Motor neuron (in vitro differentiated cells): ENCODE data around the gene ZBTB39. TPM values are rescaled to one million over a fixed set of nuclear protein-coding genes. Genes with fewer than 3 reads are reported as not detected.
"Not testable (repeated sequence)": the region's sequence is repeated elsewhere in the genome, so short reads cannot be mapped to it uniquely, and the experiment has no call there.

Source experiments
- ATAC-seq, 8 experiments: fragments of 200-7000 bp; cut with Tn5 transposase; replicated peaks in 6 of 8; 2 replicates each; pipeline ENCODE4 v1.8.0; 2021; ENCODE audit warnings: mild to moderate bottlenecking in 8 of 8, moderate library complexity in 8 of 8
- H3K27ac ChIP-seq, 2 donors: fragments of 250-450 bp; sonication (Bioruptor Pico); 2 replicates each; pipeline ENCODE4 v1.9.0; 2021; ENCODE audit warnings: antibody characterized with exemption in 2 of 2, mild to moderate bottlenecking in 2 of 2, moderate library complexity in 1 of 2
- H3K4me1 ChIP-seq, 2 donors: fragments of 250-450 bp; sonication (Bioruptor Pico); replicated peaks in 1 of 2; 2 replicates each; pipeline ENCODE4 v1.6.1; 2021; ENCODE audit warnings: antibody characterized with exemption in 2 of 2, mild to moderate bottlenecking in 2 of 2, moderate library complexity in 1 of 2
- H3K4me3 ChIP-seq, 5 donors: fragments of 250-450 bp; sonication (Bioruptor Pico); 2 replicates each; pipeline ENCODE4 v1.9.0; 2021; ENCODE audit warnings: antibody characterized with exemption in 5 of 5, mild to moderate bottlenecking in 5 of 5, moderate library complexity in 4 of 5
- WGBS, 10 experiments: fragments of 450-650 bp; shearing (Covaris generic); methylation state at CpG; one replicate each; pipeline ENCODE4 v1.0.0; 2022; 5-methylcytosine and 5-hydroxymethylcytosine counted together
- in situ Hi-C, 9 experiments: fragments of 400-800 bp; cut with MboI; loops; one replicate each; pipeline ENCODE4 v1.15.0; 2021; ENCODE audit warnings: low sequenced_read_pairs in 9 of 9, low pct_unique_long_range_greater_than_20kb in 2 of 9; ENCODE audit not compliant: unreplicated experiment in 9 of 9
- total RNA-seq, 8 experiments: library from RNA; unstranded; fragments of 300-600 nt; gene quantifications; 2 replicates each; pipeline versions ENCODE4 v1.2.3 to v1.2.4, GENCODE V29; 2022

ZBTB39 gene
- total RNA-seq, 8 experiments from 2014 or later: 4.4 to 17.8 (median 9.3) TPM

DNA sequence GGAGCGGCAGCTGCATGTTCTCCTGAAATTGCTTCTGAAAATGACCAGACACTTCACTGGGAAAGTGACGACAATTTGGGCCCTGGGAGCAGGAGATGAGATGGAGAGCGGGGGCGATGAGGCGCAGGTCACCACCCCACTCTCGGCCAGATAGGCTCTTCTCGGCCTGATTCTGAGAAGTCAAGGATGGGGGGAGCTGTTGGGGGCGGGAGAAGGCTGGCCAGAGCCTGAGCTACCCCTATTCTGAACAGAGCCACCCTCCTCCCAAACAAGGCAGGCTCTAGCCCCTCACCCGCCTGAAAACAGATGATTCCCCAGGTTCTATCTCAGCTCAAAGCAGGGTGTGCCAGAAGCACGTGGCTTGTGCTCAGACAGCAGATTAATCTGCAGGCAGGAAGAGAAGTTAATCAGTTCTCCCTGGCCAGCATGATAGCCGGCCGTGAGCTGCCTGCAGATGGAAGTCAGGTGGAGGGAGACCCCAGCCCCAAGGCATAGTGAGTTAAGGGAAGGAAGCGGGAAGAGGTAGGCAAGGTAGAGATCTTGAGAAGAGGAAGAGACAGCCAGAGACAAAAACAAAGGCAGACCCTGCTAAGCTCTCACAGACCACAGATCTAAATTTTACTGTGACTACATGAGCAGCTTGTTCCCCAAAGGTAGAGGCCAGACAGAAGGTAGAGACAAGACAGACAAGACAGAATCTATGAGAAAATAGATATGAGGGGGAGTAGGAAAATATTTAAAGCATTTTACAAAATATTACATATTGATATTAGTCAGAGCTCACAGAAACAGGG is 20.9 kb upstream of the ZBTB39 start:
- H3K4me1 ChIP-seq: peaks cover 17 to 21% of the 10 kb centered on the region in 2 donors
- in situ Hi-C loops: loop anchor here in 1 of 9 experiments (25.0 kb wide), 1 partner anchor 515 kb away; the partner anchor contains the start of gene RBMS2
- WGBS, 10 experiments: 24 to 100% (median 53%) methylated on average over 1 to 8 of the region's 13 CpGs; no CpG with 5 or more reads in 1 of the 10 experiments
- no peak overlapping the region for H3K4me3 ChIP-seq
- peak in 7 of 8 experiments; percentile 51 to 91 (median 81) for ATAC-seq
- no peak overlapping the region for H3K27ac ChIP-seq

DNA sequence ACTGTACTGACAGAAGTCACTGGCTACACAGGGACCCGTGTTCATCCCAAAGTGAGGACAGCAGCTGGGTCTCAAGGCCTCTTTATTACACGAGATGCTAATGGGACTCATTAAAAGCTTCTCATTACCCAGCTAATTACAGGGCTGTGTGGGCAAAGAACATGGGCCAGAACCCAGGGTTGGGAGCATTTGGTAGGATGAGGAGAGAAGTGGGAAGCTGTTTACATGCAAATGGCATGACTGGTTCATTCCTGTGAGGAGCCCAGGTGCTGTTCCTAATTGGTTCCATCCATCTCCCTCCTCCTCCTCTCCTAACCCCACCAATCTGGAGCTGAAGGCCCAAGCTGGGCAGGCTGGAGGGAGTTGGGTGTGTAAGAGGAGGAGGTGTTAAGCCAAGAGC is 18.9 kb upstream of the ZBTB39 start:
- Histone ChIP-seq H3K27ac (no peak overlapping the region), H3K4me3 (no peak overlapping the region), H3K4me1 (peaks cover 12 to 13% of the 10 kb centered on the region in 2 donors)
- WGBS, 10 experiments: 16 to 100% (median 70%) methylated on average over 1 to 2 of the region's 2 CpGs; no CpG with 5 or more reads in 6 of the 10 experiments
- ATAC-seq: no peak
- in situ Hi-C loops: loop anchor here in 1 of 9 experiments (25.0 kb wide), 1 partner anchor 513 kb away; the partner anchor contains the start of gene RBMS2

DNA sequence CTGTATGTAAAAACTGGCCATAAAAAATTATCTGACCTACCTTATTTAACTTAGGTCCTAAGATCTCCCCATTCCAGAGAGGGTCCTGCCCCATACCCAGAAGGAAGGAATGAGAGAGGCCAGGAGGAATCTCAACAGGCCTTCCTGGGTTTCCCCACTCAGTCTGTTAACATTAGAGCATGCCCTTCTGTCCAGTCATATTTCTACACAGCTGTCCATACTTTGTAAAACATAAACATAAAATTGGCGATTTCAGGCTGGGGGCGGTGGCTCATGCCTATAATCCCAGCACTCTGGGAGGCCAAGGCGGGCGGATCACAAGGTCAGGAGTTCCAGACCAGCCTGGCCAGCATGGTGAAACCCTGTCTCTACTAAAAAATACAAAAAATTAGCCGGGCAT is 16.0 kb upstream of the ZBTB39 start:
- H3K4me1 ChIP-seq, in situ Hi-C loops, H3K4me3 ChIP-seq, H3K27ac ChIP-seq, ATAC-seq: not testable (repeated sequence)
- WGBS, 10 experiments: 67 to 100% (median 85%) methylated on average over 1 to 5 of the region's 5 CpGs; no CpG with 5 or more reads in 4 of the 10 experiments

GRCh38 chr12:57019983-57020719 is 13.8 kb upstream of the ZBTB39 start:
- Histone ChIP-seq H3K27ac (no peak overlapping the region), H3K4me1 (no peaks in the 10 kb centered on the region), H3K4me3 (no peak overlapping the region)
- 73 to 93% (median 86%) methylated on average over 1 to 9 of the region's 9 CpGs for WGBS, 10 experiments
- in situ Hi-C loops: loop anchor here in 1 of 9 experiments (10.0 kb wide), 1 partner anchor 45 kb away; no protein-coding TSS in a partner anchor
- no peak for ATAC-seq

DNA sequence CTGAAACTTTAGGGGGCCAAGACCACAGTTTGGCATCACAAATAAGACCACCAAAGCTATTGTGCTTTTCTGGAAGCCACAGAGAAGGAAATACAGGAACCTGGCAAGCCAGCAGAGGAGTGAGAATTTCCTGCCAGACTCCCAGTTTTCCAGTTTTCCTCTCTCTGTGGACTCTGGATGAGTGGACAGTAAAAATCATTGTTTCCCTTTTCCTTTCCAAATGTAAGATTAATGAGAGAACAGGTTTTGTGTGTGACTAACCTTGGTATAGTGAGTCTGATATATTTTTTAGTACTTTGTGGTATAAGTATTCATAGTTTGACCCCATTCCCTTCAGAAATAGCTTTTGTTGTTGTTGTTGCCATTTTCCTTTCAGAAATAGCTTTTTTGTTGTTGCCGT is 12.6 kb upstream of the ZBTB39 start:
- Histone ChIP-seq H3K27ac (no peak overlapping the region), H3K4me3 (no peak overlapping the region), H3K4me1 (no peaks in the 10 kb centered on the region)
- in situ Hi-C loops: loop anchor here in 1 of 9 experiments (10.0 kb wide), 1 partner anchor 46 kb away; no protein-coding TSS in a partner anchor
- 67 to 100% (median 95%) methylated on average over 1 of the region's 1 CpG; no CpG with 5 or more reads in 2 of the 10 experiments for WGBS, 10 experiments
- ATAC-seq: no peak

- not testable (repeated sequence) for ATAC-seq, H3K27ac ChIP-seq, H3K4me3 ChIP-seq, H3K4me1 ChIP-seq
- 42 to 100% (median 74%) methylated on average over 1 to 4 of the region's 5 CpGs for WGBS, 10 experiments
- in situ Hi-C loops: loop anchor here in 1 of 9 experiments (10.0 kb wide), 1 partner anchor 46 kb away; no protein-coding TSS in a partner anchor
These were observed 12.0 kb upstream of the ZBTB39 start for GRCh38 chr12:57018353-57018752.

DNA sequence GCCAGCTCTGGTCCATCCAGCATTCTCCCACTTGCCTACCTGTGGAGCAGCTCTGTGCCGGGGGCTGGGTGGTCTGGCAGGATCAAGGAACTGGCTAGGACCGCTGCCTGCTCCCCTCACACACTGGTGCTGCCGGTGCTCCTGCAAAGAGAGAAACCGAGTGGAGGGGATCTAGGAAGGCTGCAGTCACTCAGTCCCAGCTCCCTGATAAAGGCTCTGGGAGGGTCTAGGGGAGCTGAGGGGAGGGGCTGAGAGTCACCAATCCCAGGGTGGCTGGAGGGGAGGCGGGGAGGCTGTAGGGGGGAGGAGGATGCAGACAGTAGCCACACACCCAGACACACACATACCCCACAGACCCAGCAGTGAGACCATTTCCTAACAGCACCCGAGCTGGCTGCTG is 10.0 kb upstream of the ZBTB39 start, which contains the start of gene TAC3:
Gene TAC3 (minus strand): TSS at position 182 of the 400 bp plus-strand sequence. CDS start 732 bp downstream, outside the sequence.
- no peak within 1 kb of the TSS for H3K4me3 ChIP-seq
- ATAC-seq: peak in 3 of 8 experiments; percentile 20 to 35 (median 22)
- WGBS, 10 experiments: 0 to 80% (median 60%) methylated on average over 1 of the region's 6 CpGs; no CpG with 5 or more reads in 6 of the 10 experiments
- H3K27ac ChIP-seq: no peak within 1 kb of the TSS
- in situ Hi-C loops: loop anchor here in 1 of 9 experiments (10.0 kb wide), 1 partner anchor 48 kb away; no protein-coding TSS in a partner anchor
- no peaks in the 10 kb centered on the region for H3K4me1 ChIP-seq

GRCh38 chr12:57012600-57013465 is 6.5 kb upstream of the ZBTB39 start:
- in situ Hi-C loops: loop anchor here in 1 of 9 experiments (10.0 kb wide), 1 partner anchor 52 kb away; no protein-coding TSS in a partner anchor
- no peak for ATAC-seq
- Histone ChIP-seq H3K4me3 (no peak overlapping the region), H3K27ac (no peak overlapping the region), H3K4me1 (peaks cover 0 to 9% of the 10 kb centered on the region in 2 donors)
- WGBS, 10 experiments: 40 to 84% (median 50%) methylated on average over 1 to 6 of the region's 7 CpGs; no CpG with 5 or more reads in 1 of the 10 experiments

DNA sequence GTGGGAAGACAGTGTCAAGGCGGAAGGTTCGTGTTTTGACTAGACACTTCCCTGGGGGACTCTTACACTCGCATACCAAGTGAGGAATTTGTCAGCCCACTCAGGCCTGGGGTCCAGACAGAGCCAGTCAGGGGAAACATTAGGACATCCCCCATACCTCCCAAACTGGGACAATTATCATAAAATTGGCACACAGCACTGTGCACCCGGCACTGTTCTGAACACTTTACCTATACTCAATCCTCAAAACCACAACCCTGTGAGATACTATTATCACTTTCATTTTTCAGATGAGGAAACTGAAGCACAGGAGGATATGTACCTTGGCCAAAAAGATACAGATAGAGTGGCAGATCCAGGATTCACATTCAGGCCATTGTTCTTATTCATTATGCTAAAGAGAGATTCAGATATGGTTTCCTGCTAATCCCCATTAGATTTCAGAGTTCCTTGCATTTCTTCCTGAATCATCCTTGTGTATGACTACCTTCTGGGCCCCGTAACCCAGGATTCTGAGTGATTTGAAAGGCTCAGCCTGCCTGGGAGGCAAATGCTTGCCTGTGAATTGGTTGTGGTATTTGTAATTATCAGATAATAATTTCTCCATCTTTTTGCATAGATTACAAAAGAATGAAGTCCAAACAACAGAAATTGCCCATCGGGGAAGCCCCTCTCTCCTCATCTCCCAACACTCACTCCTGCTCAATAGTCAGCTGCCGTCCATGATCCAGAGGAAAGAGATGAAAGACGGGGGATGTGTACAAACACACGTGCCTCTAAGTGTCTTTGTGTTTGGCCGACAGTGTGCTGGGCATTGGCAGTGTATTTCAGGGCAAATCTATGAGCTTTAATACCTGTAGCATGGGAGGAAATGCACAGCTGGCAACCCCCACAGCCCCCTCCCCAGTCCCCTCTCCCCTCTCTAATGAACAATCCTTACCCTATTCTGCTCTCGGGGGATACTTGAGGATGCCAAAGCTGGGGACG is 5.4 kb upstream of the ZBTB39 start:
- Histone ChIP-seq H3K27ac (no peak overlapping the region), H3K4me1 (peaks cover 0 to 9% of the 10 kb centered on the region in 2 donors), H3K4me3 (no peak overlapping the region)
- peak in 3 of 8 experiments; percentile 28 to 46 (median 39) for ATAC-seq
- in situ Hi-C loops: loop anchor here in 1 of 9 experiments (10.0 kb wide), 1 partner anchor 53 kb away; no protein-coding TSS in a partner anchor
- WGBS, 10 experiments: 28 to 78% (median 40%) methylated on average over 2 to 9 of the region's 12 CpGs; no CpG with 5 or more reads in 3 of the 10 experiments

- in situ Hi-C loops: loop anchor here in 1 of 9 experiments (10.0 kb wide), 1 partner anchor 54 kb away; no protein-coding TSS in a partner anchor
- WGBS, 10 experiments: 62 to 100% (median 90%) methylated on average over 1 to 4 of the region's 4 CpGs; no CpG with 5 or more reads in 4 of the 10 experiments
- no peak overlapping the region for H3K4me3 ChIP-seq
- H3K27ac ChIP-seq: no peak overlapping the region
- peaks cover 0 to 9% of the 10 kb centered on the region in 2 donors for H3K4me1 ChIP-seq
- no peak for ATAC-seq
These were observed 4.4 kb upstream of the ZBTB39 start for GRCh38 chr12:57010627-57011247.
